ENCODE data around the gene KL.

- TF ChIP-seq, protein P1, sequence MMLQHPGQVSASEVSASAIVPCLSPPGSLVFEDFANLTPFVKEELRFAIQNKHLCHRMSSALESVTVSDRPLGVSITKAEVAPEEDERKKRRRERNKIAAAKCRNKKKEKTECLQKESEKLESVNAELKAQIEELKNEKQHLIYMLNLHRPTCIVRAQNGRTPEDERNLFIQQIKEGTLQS (IDR thresholded peaks at IDR 0.05; ENCODE audit: borderline replicate concordance, extremely low read depth, low read depth, low read length), result no peak
- TF ChIP-seq, protein P2, sequence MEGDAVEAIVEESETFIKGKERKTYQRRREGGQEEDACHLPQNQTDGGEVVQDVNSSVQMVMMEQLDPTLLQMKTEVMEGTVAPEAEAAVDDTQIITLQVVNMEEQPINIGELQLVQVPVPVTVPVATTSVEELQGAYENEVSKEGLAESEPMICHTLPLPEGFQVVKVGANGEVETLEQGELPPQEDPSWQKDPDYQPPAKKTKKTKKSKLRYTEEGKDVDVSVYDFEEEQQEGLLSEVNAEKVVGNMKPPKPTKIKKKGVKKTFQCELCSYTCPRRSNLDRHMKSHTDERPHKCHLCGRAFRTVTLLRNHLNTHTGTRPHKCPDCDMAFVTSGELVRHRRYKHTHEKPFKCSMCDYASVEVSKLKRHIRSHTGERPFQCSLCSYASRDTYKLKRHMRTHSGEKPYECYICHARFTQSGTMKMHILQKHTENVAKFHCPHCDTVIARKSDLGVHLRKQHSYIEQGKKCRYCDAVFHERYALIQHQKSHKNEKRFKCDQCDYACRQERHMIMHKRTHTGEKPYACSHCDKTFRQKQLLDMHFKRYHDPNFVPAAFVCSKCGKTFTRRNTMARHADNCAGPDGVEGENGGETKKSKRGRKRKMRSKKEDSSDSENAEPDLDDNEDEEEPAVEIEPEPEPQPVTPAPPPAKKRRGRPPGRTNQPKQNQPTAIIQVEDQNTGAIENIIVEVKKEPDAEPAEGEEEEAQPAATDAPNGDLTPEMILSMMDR (IDR thresholded peaks at IDR 0.05 in 2 of 3, conservative IDR thresholded peaks at IDR 0.05 in 1 of 3; ENCODE audit: control insufficient read depth in 2 of 3, extremely low read depth in 1 of 3, insufficient read depth in 1 of 3, low read depth in 3 of 3, low read length in 3 of 3), result peak; percentile 10 to 37 (median 18); a peak in 3 of 6 replicates
- no peak for TF ChIP-seq CREB1 (IDR thresholded peaks at IDR 0.05; ENCODE audit: low read depth)
These were observed 53.1 kb downstream of the KL start for GRCh38 chr13:33069365-33069764.

All from GM12878 (cell line).